H1 (cell line): ENCODE data around the gene ITPKC. TPM values are rescaled to one million over a fixed set of nuclear protein-coding genes. Genes with fewer than 3 reads are reported as not detected.

ENCODE experiments used
- CTCF ChIA-PET: fragments of 300-600 bp; sonication (Branson Sonifier 250); formaldehyde crosslinking; loops from one replicate; lab custom pipeline; 2021; ENCODE audit not compliant: partially characterized antibody; lab: Charles Lee
- POLR2A ChIA-PET: fragments of 300-600 bp; sonication (Branson Sonifier 250); formaldehyde crosslinking; loops from one replicate; lab custom pipeline; 2021; ENCODE audit warnings: inconsistent platforms; ENCODE audit not compliant: partially characterized antibody; lab: Charles Lee
- DNase-seq, 2 experiments: peaks; one replicate each; pipeline versions ENCODE4 v3.0.0 to v3.0.0-alpha.2; 2010 to 2022; ENCODE audit warnings: low spot score in 2 of 2, low read depth in 1 of 2, mixed read lengths in 1 of 2
- FAIRE-seq: peaks from 2 replicates; lab custom pipeline; 2011; peaks lifted over from hg19 to GRCh38; lab: Jason Lieb, UNC
- H2AFZ ChIP-seq: 2 replicates; pipeline ENCODE4 v1.8.1; 2012; ENCODE audit warnings: low read length, inconsistent platforms
- H2AK5ac ChIP-seq: 2 replicates; pipeline ENCODE4 v1.6.1; 2013; ENCODE audit warnings: low read depth, low read length
- H2BK120ac ChIP-seq: replicated peaks from 2 replicates; pipeline ENCODE3; 2013; ENCODE audit warnings: low read depth, low read length, inconsistent platforms
- H2BK12ac ChIP-seq: 2 replicates; pipeline ENCODE4 v1.6.1; 2013; ENCODE audit warnings: low read depth, low read length
- H2BK15ac ChIP-seq: 2 replicates; pipeline ENCODE4 v1.6.1; 2013; ENCODE audit warnings: low read length
- H2BK20ac ChIP-seq: 2 replicates; pipeline ENCODE4 v1.6.1; 2013; ENCODE audit warnings: low read length
- H2BK5ac ChIP-seq: 2 replicates; pipeline ENCODE4 v1.6.1; 2013; ENCODE audit warnings: low read depth, low read length
- H3K14ac ChIP-seq: 2 replicates; pipeline ENCODE4 v1.6.1; 2013; ENCODE audit warnings: inconsistent platforms; ENCODE audit not compliant: insufficient read length
- H3K18ac ChIP-seq: 2 replicates; pipeline ENCODE4 v1.6.1; 2013; ENCODE audit warnings: low read length; ENCODE audit errors: extremely low read depth
- H3K23ac ChIP-seq: 2 replicates; pipeline ENCODE4 v1.6.1; 2013; ENCODE audit warnings: inconsistent platforms; ENCODE audit not compliant: insufficient read length
- H3K23me2 ChIP-seq: 2 replicates; pipeline ENCODE4 v1.6.1; 2013; ENCODE audit warnings: low read depth, low read length
- H3K27ac ChIP-seq: 2 replicates; pipeline ENCODE4 v1.6.1; 2011; ENCODE audit warnings: low read depth, low read length, inconsistent platforms
- H3K27me3 ChIP-seq, 4 experiments: replicated peaks in 1 of 4; 1 replicate in 1 of 4; 2 replicates in 3 of 4; pipeline versions ENCODE4 v1.6.1 to v1.8.1; 2011 to 2013; ENCODE audit warnings: low read length in 3 of 4, mild to moderate bottlenecking in 3 of 4, inconsistent platforms in 2 of 4, mixed read lengths in 2 of 4, moderate library complexity in 1 of 4; ENCODE audit not compliant: control insufficient read depth in 3 of 4, insufficient read depth in 3 of 4; ENCODE audit errors: extremely low read depth in 1 of 4
- H3K36me3 ChIP-seq, 4 experiments: 2 replicates each; pipeline versions ENCODE4 v1.6.1 to v1.8.1; 2011 to 2013; ENCODE audit warnings: mild to moderate bottlenecking in 4 of 4, low read length in 3 of 4, moderate library complexity in 2 of 4, control low read depth in 1 of 4, inconsistent platforms in 1 of 4; ENCODE audit not compliant: insufficient read depth in 4 of 4, control insufficient read depth in 2 of 4
- H3K4ac ChIP-seq: replicated peaks from 2 replicates; pipeline ENCODE3; 2013; ENCODE audit warnings: low read length, low read depth, mixed read lengths, inconsistent platforms; ENCODE audit not compliant: insufficient read length
- H3K4me1 ChIP-seq, 4 experiments: replicated peaks in 1 of 4; 1 replicate in 1 of 4; 2 replicates in 3 of 4; pipeline versions ENCODE4 v1.6.1 to v1.8.1; 2011 to 2013; ENCODE audit warnings: low read length in 3 of 4, inconsistent platforms in 2 of 4, mixed read lengths in 1 of 4; ENCODE audit not compliant: insufficient read depth in 4 of 4, control insufficient read depth in 3 of 4
- H3K4me2 ChIP-seq, 2 experiments: 2 replicates each; pipeline versions ENCODE4 v1.6.1 to v1.8.1; 2011 to 2013; ENCODE audit warnings: low read depth in 2 of 2, low read length in 2 of 2, control low read depth in 1 of 2, inconsistent platforms in 1 of 2, mild to moderate bottlenecking in 1 of 2; ENCODE audit not compliant: insufficient read depth in 1 of 2
- H3K4me3 ChIP-seq, 4 experiments: fragments of 200-600, 300-600 bp in 1 of 4; sonication (generic), shearing (Covaris generic), sonication (Bioruptor Twin) in 1 of 4; 2 replicates each; pipeline versions ENCODE4 v1.5.1 to v1.8.1; 2011 to 2016; ENCODE audit warnings: low read length in 4 of 4, low read depth in 3 of 4, control low read depth in 2 of 4, inconsistent platforms in 2 of 4, mild to moderate bottlenecking in 2 of 4, mixed read lengths in 1 of 4, moderate library complexity in 1 of 4; ENCODE audit not compliant: insufficient read depth in 2 of 4; ENCODE audit errors: extremely low read depth in 1 of 4
- H3K56ac ChIP-seq: replicated peaks from 2 replicates; pipeline ENCODE3; 2013; ENCODE audit warnings: low read depth, mild to moderate bottlenecking, mixed read lengths, low read length, inconsistent platforms; ENCODE audit not compliant: insufficient read length
- H3K79me1 ChIP-seq: 2 replicates; pipeline ENCODE4 v1.6.1; 2013; ENCODE audit warnings: low read depth, low read length, control low read depth
- H3K79me2 ChIP-seq, 2 experiments: 2 replicates each; pipeline versions ENCODE4 v1.6.1 to v1.8.1; 2012 to 2013; ENCODE audit warnings: low read length in 2 of 2, mild to moderate bottlenecking in 2 of 2, inconsistent platforms in 1 of 2; ENCODE audit not compliant: insufficient read depth in 2 of 2, control insufficient read depth in 1 of 2
- H3K9ac ChIP-seq, 4 experiments: replicated peaks in 1 of 4; 1 replicate in 1 of 4; 2 replicates in 3 of 4; pipeline versions ENCODE4 v1.6.1 to v1.8.1; 2011 to 2013; ENCODE audit warnings: low read depth in 3 of 4, low read length in 3 of 4, control low read depth in 2 of 4, mild to moderate bottlenecking in 2 of 4, moderate library complexity in 2 of 4, inconsistent platforms in 1 of 4; ENCODE audit errors: extremely low read depth in 1 of 4
- H3K9me3 ChIP-seq, 2 experiments: 2 replicates each; pipeline versions ENCODE4 v1.6.1 to v1.8.1; 2012 to 2013; ENCODE audit warnings: mild to moderate bottlenecking in 2 of 2, moderate library complexity in 2 of 2, control low read depth in 1 of 2, inconsistent platforms in 1 of 2, low read depth in 1 of 2, low read length in 1 of 2, mixed read lengths in 1 of 2; ENCODE audit not compliant: insufficient read depth in 2 of 2
- H4K20me1 ChIP-seq, 2 experiments: replicated peaks in 1 of 2; 2 replicates each; pipeline versions ENCODE3 to v1.8.1; 2011 to 2013; ENCODE audit warnings: inconsistent platforms in 2 of 2, low read length in 2 of 2, mild to moderate bottlenecking in 1 of 2; ENCODE audit not compliant: insufficient read depth in 2 of 2, control insufficient read depth in 1 of 2
- H4K5ac ChIP-seq: 2 replicates; pipeline ENCODE4 v1.6.1; 2013; ENCODE audit warnings: low read length, low read depth, mixed read lengths, inconsistent platforms; ENCODE audit not compliant: insufficient read length
- H4K8ac ChIP-seq: 2 replicates; pipeline ENCODE4 v1.8.0; 2013; ENCODE audit warnings: mild to moderate bottlenecking, moderate library complexity, low read length, inconsistent platforms; ENCODE audit not compliant: insufficient read depth; ENCODE audit errors: extremely low read depth
- H4K91ac ChIP-seq: replicated peaks from 2 replicates; pipeline ENCODE3; 2013; ENCODE audit warnings: low read length, mixed read lengths, inconsistent platforms; ENCODE audit not compliant: insufficient read length
- MAX ChIP-seq: IDR thresholded peaks from 2 replicates; pipeline ENCODE4 v1.6.1; 2012; ENCODE audit warnings: inconsistent platforms
- RFX5 ChIP-seq: IDR thresholded peaks from 2 replicates; pipeline ENCODE4 v1.6.1; 2011; ENCODE audit warnings: low read depth, low read length, improper control_type of control experiment, borderline replicate concordance
- TBP ChIP-seq: IDR thresholded peaks from 2 replicates; pipeline ENCODE4 v1.6.1; 2011; ENCODE audit warnings: low read depth, low read length, improper control_type of control experiment
- whole genome bisulfite sequencing, 2 experiments: shearing (Covaris generic) in 1 of 2; methylation state at CpG; one replicate each; pipeline versions ENCODE4 v1.1.6 to v1.1.7; 2013 to 2015; ENCODE audit warnings: low lambda C conversion rate in 2 of 2, mixed read lengths in 2 of 2, inconsistent platforms in 1 of 2, low coverage in 1 of 2, missing lambda C conversion rate in 1 of 2; ENCODE audit not compliant: insufficient replicate concordance in 2 of 2, insufficient coverage in 1 of 2, insufficient read length in 1 of 2; ENCODE audit errors: extremely low coverage in 1 of 2, missing lambda C conversion rate in 1 of 2; 5-methylcytosine and 5-hydroxymethylcytosine counted together
- polyA plus RNA-seq, 7 experiments: library from polyadenylated mRNA; depleted of rRNA in 3 of 7; stranded (reverse) in 5 of 7; unstranded in 2 of 7; fragments of >200 nt in 5 of 7; fragments of 200-250 nt in 2 of 7; gene quantifications; 1 replicate in 5 of 7; 2 replicates in 1 of 7; 4 replicates in 1 of 7; pipeline versions ENCODE4 v1.2.1 to v1.2.3, GENCODE V29; 2011 to 2013; ENCODE audit warnings: missing spikeins in 2 of 7, mixed read lengths in 2 of 7
- total RNA-seq: library from RNA; stranded (reverse); fragmentation: NEBNext Ultra II Directional; extraction: Animal tissue kit (Norgen Biotek cat#: 25700); gene quantifications from 2 replicates; pipeline ENCODE4 v1.2.1, GENCODE V29; 2021

The ITPKC gene
- total and polyA plus RNA-seq, 2 of the 8 experiments (the other 6 are each of a cell fraction or from before 2014, with no cell fraction given) = 5.2 to 8.9 TPM

GRCh38 chr19:40759352-40759751, 42.4 kb downstream of the ITPKC start:
- no peak overlapping the region for H3K9ac ChIP-seq
- peaks cover 9% of the 10 kb centered on the region for H3K79me1 ChIP-seq
- FAIRE-seq (no peak), DNase-seq (no peak)
- no peak overlapping the region for H2BK5ac ChIP-seq
- no peak overlapping the region for H4K91ac ChIP-seq
- peaks cover 19 to 42% of the 10 kb centered on the region in 2 experiments for H3K79me2 ChIP-seq
- peaks cover 30 to 47% of the 10 kb centered on the region in 2 experiments for H4K20me1 ChIP-seq
- no peaks in the 10 kb centered on the region for H3K27me3 ChIP-seq
- H4K8ac ChIP-seq = no peak overlapping the region; the same call in 1 of the 2 replicates
- no peak overlapping the region for H2BK15ac ChIP-seq
- peaks cover 56 to 99% (median 82%) of the 10 kb centered on the region in 4 experiments for H3K36me3 ChIP-seq
- no peak overlapping the region for H3K56ac ChIP-seq
- no peak overlapping the region for H3K14ac ChIP-seq
- no peaks in the 10 kb centered on the region for H3K9me3 ChIP-seq
- no peak overlapping the region for H3K4ac ChIP-seq
- ChIA-PET POLR2A (interaction anchor here (0.6 to 15.7 kb wide), 8 partner anchors 9 to 1638 kb away, joined by 3 to 399 read pairs (median 4); partner anchors contain the start of genes ACTMAP, EGLN2, MIA and RAB4B), CTCF (interaction anchor here (1.2 kb wide), 1 partner anchor 14 kb away, joined by 3 read pairs; no protein-coding TSS in a partner anchor)
- no peak overlapping the region for H4K5ac ChIP-seq
- H3K4me1 ChIP-seq = no peaks in the 10 kb centered on the region; a peak in 2 of 7 replicates
- no peak overlapping the region for H3K4me3 ChIP-seq
- H3K23me2 ChIP-seq = no peaks in the 10 kb centered on the region; the same call in 1 of the 2 replicates
- H2AFZ ChIP-seq = no peak overlapping the region
- TF ChIP-seq RFX5 (no peak), TBP (no peak), MAX (no peak)
- no peak overlapping the region for H3K27ac ChIP-seq
- no peak overlapping the region for H2BK12ac ChIP-seq
- H2BK20ac ChIP-seq = no peak overlapping the region
- H3K4me2 ChIP-seq = no peak overlapping the region
- H2AK5ac ChIP-seq = no peak overlapping the region
- 98% methylated on average over 13 of the region's 13 CpGs; no CpG with 5 or more reads in 1 of the 2 experiments for WGBS, 2 experiments
- no peak overlapping the region for H2BK120ac ChIP-seq
- H3K18ac ChIP-seq = no peak overlapping the region
- no peak overlapping the region for H3K23ac ChIP-seq
